HCT116 (cell line): ENCODE results near the gene DYNLT1. TPM values are rescaled to one million over a fixed set of nuclear protein-coding genes. Genes with fewer than 3 reads are reported as not detected.

Experiments used
- ATAC-seq: fragments of 200-7000 bp; cut with Tn5 transposase; 2 replicates; pipeline ENCODE4 v1.9.1; 2020; ENCODE audit warnings: mild to moderate bottlenecking, moderate library complexity
- BruUV-seq: library from RNA; stranded (reverse); fragments of 400-500 nt; replicated peaks from 2 replicates; lab custom pipeline; 2021; lab: Mats Ljungman, UMichigan
- CTCF ChIA-PET: fragments of 300-600 bp; sonication (Branson Sonifier 250); formaldehyde crosslinking; loops from one replicate; lab custom pipeline; 2021; ENCODE audit warnings: antibody characterized with exemption; lab: Charles Lee
- POLR2A ChIA-PET: fragments of 300-600, 350-600 bp; sonication (Branson Sonifier 250); formaldehyde crosslinking; loops from one replicate; lab custom pipeline; 2021; ENCODE audit warnings: antibody characterized with exemption; lab: Charles Lee
- RAD21 ChIA-PET, 2 experiments: fragments of 300-600 bp; sonication (Branson Sonifier 250); formaldehyde crosslinking; loops; one replicate each; lab custom pipeline; 2023; ENCODE audit warnings: low total read pairs in 2 of 2; ENCODE audit not compliant: uncharacterized antibody in 2 of 2, unreplicated experiment in 2 of 2, low non-redundant PET in 1 of 2; lab: Charles Lee
- DNase-seq: peaks from one replicate; pipeline ENCODE4 v3.0.0-alpha.2; 2010; ENCODE audit warnings: low read depth, low spot score
- H2AFZ ChIP-seq: fragments of 200-600 bp; shearing (Covaris generic), sonication (generic); 2 replicates; pipeline ENCODE4 v1.6.1; 2017; ENCODE audit warnings: low read depth, mixed run types, mixed read lengths, antibody characterized with exemption, low read length; ENCODE audit not compliant: poor library complexity, severe bottlenecking
- H3K27ac ChIP-seq: 2 replicates; pipeline ENCODE4 v1.5.1; 2012; ENCODE audit warnings: low read depth, low read length
- H3K27me3 ChIP-seq: fragments of 200-600 bp; sonication (generic); 2 replicates; pipeline ENCODE4 v1.6.1; 2016; ENCODE audit warnings: mixed run types, low read length, mixed read lengths; ENCODE audit not compliant: insufficient read depth
- H3K36me3 ChIP-seq, 2 experiments: fragments of 200-500 bp in 1 of 2; fragments of 200-600 bp in 1 of 2; sonication (Bioruptor generic) in 1 of 2; sonication (generic) in 1 of 2; 2 replicates each; pipeline versions ENCODE4 v1.5.1 to v1.6.1; 2014 to 2016; ENCODE audit warnings: low read length in 2 of 2, inconsistent platforms in 1 of 2, mixed read lengths in 1 of 2, mixed run types in 1 of 2; ENCODE audit not compliant: insufficient read depth in 2 of 2, control insufficient read depth in 1 of 2
- H3K4me1 ChIP-seq, 2 experiments: fragments of 200-600 bp in 1 of 2; sonication (generic) in 1 of 2; 2 replicates each; pipeline versions ENCODE4 v1.5.1 to v1.6.1; 2012 to 2017; ENCODE audit warnings: low read length in 2 of 2, inconsistent platforms in 1 of 2, mild to moderate bottlenecking in 1 of 2, mixed read lengths in 1 of 2, mixed run types in 1 of 2, moderate library complexity in 1 of 2; ENCODE audit not compliant: insufficient read depth in 2 of 2, control insufficient read depth in 1 of 2
- H3K4me2 ChIP-seq: fragments of 200-600 bp; sonication (generic); 2 replicates; pipeline ENCODE4 v1.6.1; 2017; ENCODE audit warnings: mixed run types, low read length, mixed read lengths
- H3K4me3 ChIP-seq, 2 experiments: fragments of 200-600 bp in 1 of 2; sonication (generic) in 1 of 2; replicated peaks in 1 of 2; 2 replicates each; pipeline ENCODE4 v1.5.1; 2011 to 2016; ENCODE audit warnings: low read length in 2 of 2, control low read depth in 1 of 2, low read depth in 1 of 2, mild to moderate bottlenecking in 1 of 2, mixed read lengths in 1 of 2, mixed run types in 1 of 2
- H3K79me2 ChIP-seq: fragments of 200-600 bp; sonication (generic); 2 replicates; pipeline ENCODE4 v1.6.1; 2017; ENCODE audit warnings: mild to moderate bottlenecking, mixed run types, low read length, moderate library complexity, mixed read lengths; ENCODE audit not compliant: insufficient read depth
- H3K9ac ChIP-seq: fragments of 200-600 bp; sonication (generic); 2 replicates; pipeline ENCODE4 v1.6.1; 2016; ENCODE audit warnings: low read length, mixed read lengths
- H3K9me2 ChIP-seq: fragments of 200-600 bp; sonication (generic), shearing (Covaris generic); 2 replicates; pipeline ENCODE4 v1.6.1; 2017; ENCODE audit warnings: mixed run types, mild to moderate bottlenecking, moderate library complexity; ENCODE audit not compliant: insufficient read depth
- H3K9me3 ChIP-seq, 2 experiments: fragments of 200-500 bp in 1 of 2; fragments of 200-600 bp in 1 of 2; sonication (Bioruptor generic) in 1 of 2; sonication (generic) in 1 of 2; 2 replicates each; pipeline ENCODE4 v1.6.1; 2014 to 2017; ENCODE audit warnings: low read length in 2 of 2, mixed read lengths in 2 of 2, inconsistent platforms in 1 of 2, low read depth in 1 of 2, mild to moderate bottlenecking in 1 of 2, mixed run types in 1 of 2, moderate library complexity in 1 of 2; ENCODE audit not compliant: control insufficient read depth in 1 of 2, insufficient read depth in 1 of 2
- H4K20me1 ChIP-seq: fragments of 200-600 bp; sonication (generic), shearing (Covaris generic); 2 replicates; pipeline ENCODE4 v1.6.1; 2017; ENCODE audit warnings: mixed run types, mild to moderate bottlenecking, moderate library complexity; ENCODE audit not compliant: insufficient read depth
- CBX3 ChIP-seq: IDR thresholded peaks from 2 replicates; pipeline ENCODE4 v1.6.1; 2012; ENCODE audit warnings: low read depth
- CEBPB ChIP-seq: IDR thresholded peaks from 2 replicates; pipeline ENCODE4 v1.6.1; 2012; ENCODE audit warnings: low read depth
- EGR1 ChIP-seq: IDR thresholded peaks from 2 replicates; pipeline ENCODE4 v1.6.1; 2012; ENCODE audit warnings: low read depth
- EZH2 ChIP-seq: fragments of 200-600 bp; sonication (generic); IDR thresholded peaks from 2 replicates; pipeline ENCODE4 v1.6.1; 2017; ENCODE audit warnings: antibody characterized with exemption, mixed run types
- JUND ChIP-seq: IDR thresholded peaks from 2 replicates; pipeline ENCODE4 v1.6.1; 2012
- POLR2A ChIP-seq: IDR thresholded peaks from 2 replicates; pipeline ENCODE4 v1.7.0; 2011; ENCODE audit warnings: borderline replicate concordance; ENCODE audit not compliant: insufficient read depth, insufficient read length; ENCODE audit errors: extremely low read depth
- POLR2AphosphoS5 ChIP-seq: IDR thresholded peaks from 2 replicates; pipeline ENCODE4 v1.6.1; 2011; ENCODE audit warnings: mild to moderate bottlenecking, low read depth, low read length, moderate library complexity
- RAD21 ChIP-seq: IDR thresholded peaks from 2 replicates; pipeline ENCODE4 v1.6.1; 2012; ENCODE audit warnings: low read depth, mild to moderate bottlenecking
- SIN3A ChIP-seq: IDR thresholded peaks from 2 replicates; pipeline ENCODE4 v1.6.1; 2012; ENCODE audit warnings: low read depth
- SP1 ChIP-seq: IDR thresholded peaks from 2 replicates; pipeline ENCODE4 v1.6.1; 2012; ENCODE audit warnings: low read depth
- SRF ChIP-seq: IDR thresholded peaks from 2 replicates; pipeline ENCODE4 v1.6.1; 2012; ENCODE audit warnings: low read depth
- TCF7L2 ChIP-seq: IDR thresholded peaks from 2 replicates; pipeline ENCODE4 v1.7.0; 2011; ENCODE audit warnings: borderline replicate concordance, inconsistent platforms; ENCODE audit not compliant: insufficient read depth, insufficient read length; ENCODE audit errors: extremely low read depth
- YY1 ChIP-seq: IDR thresholded peaks from 2 replicates; pipeline ENCODE4 v1.6.1; 2011; ENCODE audit warnings: low read length, low read depth, moderate library complexity, mild to moderate bottlenecking; ENCODE audit not compliant: insufficient replicate concordance; ENCODE audit errors: extremely low read depth
- intact Hi-C: fragments of 100-400 bp; cut with micrococcal nuclease; formaldehyde crosslinking; loops from 2 replicates; pipeline ENCODE4 v1.10.0; 2022
- total RNA-seq: library from RNA; stranded (reverse); gene quantifications from one replicate; pipeline ENCODE4 v1.2.1, GENCODE V29; 2021; ENCODE audit not compliant: unreplicated experiment
- TF ChIP-seq, protein P1 (sequence below): IDR thresholded peaks from 2 replicates; pipeline ENCODE4 v1.6.1; 2012
- TF ChIP-seq, protein P2 (sequence below): IDR thresholded peaks from 2 replicates; pipeline ENCODE4 v1.6.1; 2012; ENCODE audit warnings: low read depth
- TF ChIP-seq, protein P3 (sequence below), 3 experiments: fragments of 200-600 bp in 1 of 3; sonication (generic) in 1 of 3; IDR thresholded peaks in 2 of 3; conservative IDR thresholded peaks in 1 of 3; 2 replicates each; pipeline ENCODE4 v1.5.1; 2012 to 2017; ENCODE audit warnings: low read depth in 2 of 3, low read length in 2 of 3, antibody characterized with exemption in 1 of 3, borderline replicate concordance in 1 of 3, control low read depth in 1 of 3, mild to moderate bottlenecking in 1 of 3, mixed read lengths in 1 of 3, mixed run types in 1 of 3, moderate library complexity in 1 of 3; ENCODE audit not compliant: insufficient read depth in 1 of 3
- TF ChIP-seq, protein P4 (sequence below): IDR thresholded peaks from 2 replicates; pipeline ENCODE4 v1.6.1; 2011; ENCODE audit warnings: mild to moderate bottlenecking, low read length, moderate library complexity; ENCODE audit not compliant: insufficient replicate concordance; ENCODE audit errors: extremely low read depth
- TF ChIP-seq, protein P5 (sequence below): IDR thresholded peaks from 2 replicates; pipeline ENCODE4 v1.6.1; 2012

The DYNLT1 gene
- total RNA-seq, 1 experiment from 2014 or later, result 239 TPM

DNA sequence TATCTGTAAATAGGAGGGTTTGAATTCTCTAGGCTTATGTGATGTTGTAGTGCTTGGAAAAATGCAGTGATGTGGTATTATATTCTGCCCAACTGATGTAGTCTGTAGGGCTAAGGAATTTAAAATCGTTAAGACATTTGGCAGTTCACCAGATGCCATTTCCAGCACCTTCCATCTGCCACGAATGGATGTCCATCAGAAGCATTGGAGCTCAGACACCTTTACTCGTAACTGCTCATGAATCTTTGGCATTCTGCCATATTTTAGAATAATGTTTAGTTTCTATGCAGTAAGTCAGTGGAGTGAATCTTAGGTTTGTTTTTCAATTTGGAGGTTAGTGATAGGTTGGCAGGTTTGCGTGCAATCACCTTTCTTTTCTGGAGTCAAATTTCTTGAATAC, 3.0 kb upstream of the DYNLT1 start:
- H3K79me2 ChIP-seq, result peaks cover 37% of the 10 kb centered on the region
- H3K4me1 ChIP-seq, result peaks cover 53 to 65% of the 10 kb centered on the region in 2 experiments
- no peaks in the 10 kb centered on the region for H4K20me1 ChIP-seq
- H3K27me3 ChIP-seq, result no peaks in the 10 kb centered on the region
- no peaks in the 10 kb centered on the region for H3K9me3 ChIP-seq
- no peaks in the 10 kb centered on the region for H3K36me3 ChIP-seq
- H3K4me3 ChIP-seq, result no peak overlapping the region
- intact Hi-C loops, result loop anchor here (10.0 kb wide), 1 partner anchor 347 kb away; no protein-coding TSS in a partner anchor
- no peak for TF ChIP-seq SIN3A
- no peak for TF ChIP-seq RAD21
- no peak for TF ChIP-seq POLR2AphosphoS5
- TF ChIP-seq POLR2A, result no peak
- TF ChIP-seq, protein P1, sequence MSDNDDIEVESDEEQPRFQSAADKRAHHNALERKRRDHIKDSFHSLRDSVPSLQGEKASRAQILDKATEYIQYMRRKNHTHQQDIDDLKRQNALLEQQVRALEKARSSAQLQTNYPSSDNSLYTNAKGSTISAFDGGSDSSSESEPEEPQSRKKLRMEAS, result no peak
- no peak for TF ChIP-seq EZH2
- TF ChIP-seq CBX3, result no peak
- no peak for TF ChIP-seq SP1
- TF ChIP-seq, protein P2, sequence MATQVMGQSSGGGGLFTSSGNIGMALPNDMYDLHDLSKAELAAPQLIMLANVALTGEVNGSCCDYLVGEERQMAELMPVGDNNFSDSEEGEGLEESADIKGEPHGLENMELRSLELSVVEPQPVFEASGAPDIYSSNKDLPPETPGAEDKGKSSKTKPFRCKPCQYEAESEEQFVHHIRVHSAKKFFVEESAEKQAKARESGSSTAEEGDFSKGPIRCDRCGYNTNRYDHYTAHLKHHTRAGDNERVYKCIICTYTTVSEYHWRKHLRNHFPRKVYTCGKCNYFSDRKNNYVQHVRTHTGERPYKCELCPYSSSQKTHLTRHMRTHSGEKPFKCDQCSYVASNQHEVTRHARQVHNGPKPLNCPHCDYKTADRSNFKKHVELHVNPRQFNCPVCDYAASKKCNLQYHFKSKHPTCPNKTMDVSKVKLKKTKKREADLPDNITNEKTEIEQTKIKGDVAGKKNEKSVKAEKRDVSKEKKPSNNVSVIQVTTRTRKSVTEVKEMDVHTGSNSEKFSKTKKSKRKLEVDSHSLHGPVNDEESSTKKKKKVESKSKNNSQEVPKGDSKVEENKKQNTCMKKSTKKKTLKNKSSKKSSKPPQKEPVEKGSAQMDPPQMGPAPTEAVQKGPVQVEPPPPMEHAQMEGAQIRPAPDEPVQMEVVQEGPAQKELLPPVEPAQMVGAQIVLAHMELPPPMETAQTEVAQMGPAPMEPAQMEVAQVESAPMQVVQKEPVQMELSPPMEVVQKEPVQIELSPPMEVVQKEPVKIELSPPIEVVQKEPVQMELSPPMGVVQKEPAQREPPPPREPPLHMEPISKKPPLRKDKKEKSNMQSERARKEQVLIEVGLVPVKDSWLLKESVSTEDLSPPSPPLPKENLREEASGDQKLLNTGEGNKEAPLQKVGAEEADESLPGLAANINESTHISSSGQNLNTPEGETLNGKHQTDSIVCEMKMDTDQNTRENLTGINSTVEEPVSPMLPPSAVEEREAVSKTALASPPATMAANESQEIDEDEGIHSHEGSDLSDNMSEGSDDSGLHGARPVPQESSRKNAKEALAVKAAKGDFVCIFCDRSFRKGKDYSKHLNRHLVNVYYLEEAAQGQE, result no peak
- no peak for TF ChIP-seq JUND
- TF ChIP-seq, protein P3, sequence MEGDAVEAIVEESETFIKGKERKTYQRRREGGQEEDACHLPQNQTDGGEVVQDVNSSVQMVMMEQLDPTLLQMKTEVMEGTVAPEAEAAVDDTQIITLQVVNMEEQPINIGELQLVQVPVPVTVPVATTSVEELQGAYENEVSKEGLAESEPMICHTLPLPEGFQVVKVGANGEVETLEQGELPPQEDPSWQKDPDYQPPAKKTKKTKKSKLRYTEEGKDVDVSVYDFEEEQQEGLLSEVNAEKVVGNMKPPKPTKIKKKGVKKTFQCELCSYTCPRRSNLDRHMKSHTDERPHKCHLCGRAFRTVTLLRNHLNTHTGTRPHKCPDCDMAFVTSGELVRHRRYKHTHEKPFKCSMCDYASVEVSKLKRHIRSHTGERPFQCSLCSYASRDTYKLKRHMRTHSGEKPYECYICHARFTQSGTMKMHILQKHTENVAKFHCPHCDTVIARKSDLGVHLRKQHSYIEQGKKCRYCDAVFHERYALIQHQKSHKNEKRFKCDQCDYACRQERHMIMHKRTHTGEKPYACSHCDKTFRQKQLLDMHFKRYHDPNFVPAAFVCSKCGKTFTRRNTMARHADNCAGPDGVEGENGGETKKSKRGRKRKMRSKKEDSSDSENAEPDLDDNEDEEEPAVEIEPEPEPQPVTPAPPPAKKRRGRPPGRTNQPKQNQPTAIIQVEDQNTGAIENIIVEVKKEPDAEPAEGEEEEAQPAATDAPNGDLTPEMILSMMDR (IDR thresholded peaks at IDR 0.05 in 2 of 3, conservative IDR thresholded peaks at IDR 0.05 in 1 of 3; ENCODE audit: borderline replicate concordance in 1 of 3, insufficient read depth in 1 of 3, low read depth in 2 of 3, low read length in 2 of 3), result no peak
- TF ChIP-seq, protein P4, sequence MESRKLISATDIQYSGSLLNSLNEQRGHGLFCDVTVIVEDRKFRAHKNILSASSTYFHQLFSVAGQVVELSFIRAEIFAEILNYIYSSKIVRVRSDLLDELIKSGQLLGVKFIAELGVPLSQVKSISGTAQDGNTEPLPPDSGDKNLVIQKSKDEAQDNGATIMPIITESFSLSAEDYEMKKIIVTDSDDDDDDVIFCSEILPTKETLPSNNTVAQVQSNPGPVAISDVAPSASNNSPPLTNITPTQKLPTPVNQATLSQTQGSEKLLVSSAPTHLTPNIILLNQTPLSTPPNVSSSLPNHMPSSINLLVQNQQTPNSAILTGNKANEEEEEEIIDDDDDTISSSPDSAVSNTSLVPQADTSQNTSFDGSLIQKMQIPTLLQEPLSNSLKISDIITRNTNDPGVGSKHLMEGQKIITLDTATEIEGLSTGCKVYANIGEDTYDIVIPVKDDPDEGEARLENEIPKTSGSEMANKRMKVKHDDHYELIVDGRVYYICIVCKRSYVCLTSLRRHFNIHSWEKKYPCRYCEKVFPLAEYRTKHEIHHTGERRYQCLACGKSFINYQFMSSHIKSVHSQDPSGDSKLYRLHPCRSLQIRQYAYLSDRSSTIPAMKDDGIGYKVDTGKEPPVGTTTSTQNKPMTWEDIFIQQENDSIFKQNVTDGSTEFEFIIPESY, result no peak
- TF ChIP-seq, protein P5, sequence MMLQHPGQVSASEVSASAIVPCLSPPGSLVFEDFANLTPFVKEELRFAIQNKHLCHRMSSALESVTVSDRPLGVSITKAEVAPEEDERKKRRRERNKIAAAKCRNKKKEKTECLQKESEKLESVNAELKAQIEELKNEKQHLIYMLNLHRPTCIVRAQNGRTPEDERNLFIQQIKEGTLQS, result no peak
- TF ChIP-seq YY1, result no peak
- no peak for TF ChIP-seq EGR1
- no peak for TF ChIP-seq TCF7L2
- TF ChIP-seq CEBPB, result no peak
- no peak for TF ChIP-seq SRF
- TF ChIP-seq, all 23 proteins: peak for 0
- DNase-seq (no peak), ATAC-seq (no peak)
- CTCF ChIA-PET, result interaction anchor here (2.9 kb wide), 1 partner anchor 44 kb away, joined by 12 read pairs; no protein-coding TSS in a partner anchor
- H2AFZ ChIP-seq, result no peak overlapping the region
- H3K9ac ChIP-seq, result peak overlapping the region; percentile 97
- H3K4me2 ChIP-seq, result peak overlapping the region; percentile 89
- POLR2A ChIA-PET, result no interaction called here
- H3K9me2 ChIP-seq, result no peaks in the 10 kb centered on the region
- RAD21 ChIA-PET, result no interaction called here
- H3K27ac ChIP-seq, result peak overlapping the region; percentile 97
- BruUV-seq, result no TSS peak
